ENCODE measurements around the gene PRKAG2.

The PRKAG2 gene

GRCh38 chr7:151726652-151727578 is 150.0 kb downstream of the PRKAG2 start:
- no peaks in the 10 kb centered on the region for H3K9me2 ChIP-seq (replicated peaks; ENCODE audit: low read depth, low read length)
- no peaks in the 10 kb centered on the region for H3K79me2 ChIP-seq (ENCODE audit: insufficient read depth, low read length)
- no peak overlapping the region for H2AFZ ChIP-seq (ENCODE audit: low read length)
- no peak overlapping the region for H3K9ac ChIP-seq (ENCODE audit: low read depth, low read length, poor library complexity, severe bottlenecking)
- no peaks in the 10 kb centered on the region for H3F3A ChIP-seq (ENCODE audit: low read depth)
- H3K4me1 ChIP-seq (ENCODE audit: insufficient read depth, low read length, poor library complexity, severe bottlenecking), result no peaks in the 10 kb centered on the region
- H3K36me3 ChIP-seq (ENCODE audit: insufficient read depth, low read length), result no peaks in the 10 kb centered on the region
- no peaks in the 10 kb centered on the region for H4K20me1 ChIP-seq (ENCODE audit: insufficient read depth, low read length, poor library complexity, severe bottlenecking)
- no peak for TF ChIP-seq CTCF (conservative IDR thresholded peaks at IDR 0.05; ENCODE audit: low read length)
- no peak for TF ChIP-seq EZH2phosphoT487 (IDR thresholded peaks at IDR 0.05; ENCODE audit: borderline replicate concordance)
- no peak overlapping the region for H3K4me3 ChIP-seq (ENCODE audit: low read length, poor library complexity, severe bottlenecking)
- no peaks in the 10 kb centered on the region for H3K27me3 ChIP-seq (ENCODE audit: insufficient read depth, low read length, poor library complexity, severe bottlenecking)
- H3K4me2 ChIP-seq (ENCODE audit: low read depth, low read length, poor library complexity, severe bottlenecking), result no peak overlapping the region
- H3K9me3 ChIP-seq (ENCODE audit: insufficient read depth, low read depth, low read length), result no peaks in the 10 kb centered on the region

GRCh38 chr7:151725844-151726651 is 150.9 kb downstream of the PRKAG2 start:
- H3K4me2 ChIP-seq (ENCODE audit: low read depth, low read length, poor library complexity, severe bottlenecking), result no peak overlapping the region
- H3K4me3 ChIP-seq (ENCODE audit: low read length, poor library complexity, severe bottlenecking), result no peak overlapping the region
- H2AFZ ChIP-seq (ENCODE audit: low read length), result no peak overlapping the region
- no peaks in the 10 kb centered on the region for H3K79me2 ChIP-seq (ENCODE audit: insufficient read depth, low read length)
- no peaks in the 10 kb centered on the region for H3K36me3 ChIP-seq (ENCODE audit: insufficient read depth, low read length)
- H3K27me3 ChIP-seq (ENCODE audit: insufficient read depth, low read length, poor library complexity, severe bottlenecking), result no peaks in the 10 kb centered on the region
- no peak overlapping the region for H3K9ac ChIP-seq (ENCODE audit: low read depth, low read length, poor library complexity, severe bottlenecking)
- no peak for TF ChIP-seq CTCF (conservative IDR thresholded peaks at IDR 0.05; ENCODE audit: low read length)
- TF ChIP-seq EZH2phosphoT487 (IDR thresholded peaks at IDR 0.05; ENCODE audit: borderline replicate concordance), result no peak
- no peaks in the 10 kb centered on the region for H3K4me1 ChIP-seq (ENCODE audit: insufficient read depth, low read length, poor library complexity, severe bottlenecking)
- H3K9me3 ChIP-seq (ENCODE audit: insufficient read depth, low read depth, low read length), result no peaks in the 10 kb centered on the region
- no peaks in the 10 kb centered on the region for H3K9me2 ChIP-seq (replicated peaks; ENCODE audit: low read depth, low read length)
- no peaks in the 10 kb centered on the region for H4K20me1 ChIP-seq (ENCODE audit: insufficient read depth, low read length, poor library complexity, severe bottlenecking)
- H3F3A ChIP-seq (ENCODE audit: low read depth), result no peaks in the 10 kb centered on the region

GRCh38 chr7:151724920-151725584 is 151.9 kb downstream of the PRKAG2 start:
- H3K4me1 ChIP-seq (ENCODE audit: insufficient read depth, low read length, poor library complexity, severe bottlenecking), result no peaks in the 10 kb centered on the region
- no peak overlapping the region for H3K4me2 ChIP-seq (ENCODE audit: low read depth, low read length, poor library complexity, severe bottlenecking)
- H3K9me3 ChIP-seq (ENCODE audit: insufficient read depth, low read depth, low read length), result no peaks in the 10 kb centered on the region
- H3F3A ChIP-seq (ENCODE audit: low read depth), result no peaks in the 10 kb centered on the region
- H2AFZ ChIP-seq (ENCODE audit: low read length), result no peak overlapping the region
- no peaks in the 10 kb centered on the region for H3K27me3 ChIP-seq (ENCODE audit: insufficient read depth, low read length, poor library complexity, severe bottlenecking)
- no peaks in the 10 kb centered on the region for H4K20me1 ChIP-seq (ENCODE audit: insufficient read depth, low read length, poor library complexity, severe bottlenecking)
- no peaks in the 10 kb centered on the region for H3K36me3 ChIP-seq (ENCODE audit: insufficient read depth, low read length)
- no peak overlapping the region for H3K9ac ChIP-seq (ENCODE audit: low read depth, low read length, poor library complexity, severe bottlenecking)
- H3K79me2 ChIP-seq (ENCODE audit: insufficient read depth, low read length), result no peaks in the 10 kb centered on the region
- TF ChIP-seq CTCF (conservative IDR thresholded peaks at IDR 0.05; ENCODE audit: low read length) (no peak), EZH2phosphoT487 (IDR thresholded peaks at IDR 0.05; ENCODE audit: borderline replicate concordance) (no peak)
- no peak overlapping the region for H3K4me3 ChIP-seq (ENCODE audit: low read length, poor library complexity, severe bottlenecking)
- no peaks in the 10 kb centered on the region for H3K9me2 ChIP-seq (replicated peaks; ENCODE audit: low read depth, low read length)
